Head of caudate nucleus (tissue), 42 donors: ENCODE results near the gene KAZN.

Source experiments
- DNase-seq, 42 donors: peaks; one replicate each; pipeline versions ENCODE4 v3.0.0 to v3.0.0-alpha.2; 2020 to 2021; ENCODE audit warnings: mixed read lengths in 7 of 42
- intact Hi-C: fragments of 100-400 bp; cut with DNase I; formaldehyde crosslinking; loops from one replicate; pipeline ENCODE4 v1.15.0; 2022

Gene KAZN

DNA sequence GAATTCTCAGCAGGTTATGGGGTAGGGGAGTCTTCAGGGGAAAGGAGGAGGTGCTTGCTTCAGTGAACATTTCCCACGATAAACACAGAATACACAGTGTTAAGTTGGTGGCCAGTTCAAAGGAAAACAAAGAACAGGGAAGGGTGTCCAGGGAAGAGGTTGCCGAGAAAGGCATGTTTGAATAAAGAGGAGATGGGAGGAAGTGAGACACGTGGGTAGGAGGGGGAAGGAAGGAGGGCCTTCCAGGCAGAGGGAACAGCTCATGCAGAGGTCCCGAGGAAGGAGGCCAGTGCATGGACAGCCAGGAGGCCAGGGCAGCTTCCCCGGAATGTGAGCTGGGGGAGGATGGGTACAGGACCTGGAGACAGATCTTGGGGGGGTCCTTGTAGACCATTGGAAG lies 424.7 kb downstream of the KAZN start:
- intact Hi-C loops = no loop called here
- DNase-seq = no peak

GRCh38 chr1:15023976-15024375 lies 425.5 kb downstream of the KAZN start:
- intact Hi-C loops = no loop called here
- DNase-seq = no peak

- DNase-seq = no peak
- intact Hi-C loops = loop anchor here (5.0 kb wide), 2 partner anchors 104 to 239 kb away; no protein-coding TSS in a partner anchor
Observed at GRCh38 chr1:15026117-15026489, 427.6 kb downstream of the KAZN start.

DNA sequence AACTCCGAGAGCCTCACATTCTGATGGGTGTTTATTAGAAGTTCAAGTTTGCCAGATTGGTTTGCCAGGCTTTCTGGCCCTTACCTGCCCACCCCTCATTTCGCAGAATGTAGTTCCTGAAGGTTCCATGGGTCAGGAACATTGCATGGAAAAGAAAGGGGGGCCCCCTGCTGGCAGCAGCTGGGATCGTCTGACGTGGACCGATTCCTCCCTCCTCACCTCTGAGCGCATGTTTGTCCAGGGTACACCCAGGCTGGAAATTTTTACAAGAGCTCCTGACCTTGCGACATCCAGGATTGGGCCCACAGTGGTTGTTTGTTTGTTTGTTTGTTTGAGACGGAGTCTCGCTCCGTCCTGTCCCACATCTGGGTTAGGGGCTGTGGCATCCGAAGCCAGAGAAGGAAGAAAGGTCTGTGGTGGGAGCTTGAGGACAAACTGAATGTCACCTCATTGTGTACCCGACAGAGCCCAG lies 429.1 kb downstream of the KAZN start:
- DNase-seq = peak in 41 of 42 donors; percentile 55 to 94 (median 81)
- intact Hi-C loops = loop anchor here (5.0 kb wide), 2 partner anchors 105 to 240 kb away; no protein-coding TSS in a partner anchor

GRCh38 chr1:15028102-15028501 lies 429.6 kb downstream of the KAZN start:
- DNase-seq = peak; percentile 34 to 91 (median 70)
- intact Hi-C loops = loop anchor here (5.0 kb wide), 2 partner anchors 106 to 241 kb away; no protein-coding TSS in a partner anchor

GRCh38 chr1:15028616-15029015 lies 430.1 kb downstream of the KAZN start:
- intact Hi-C loops = loop anchor here (5.0 kb wide), 2 partner anchors 106 to 241 kb away; no protein-coding TSS in a partner anchor
- DNase-seq = no peak

DNA sequence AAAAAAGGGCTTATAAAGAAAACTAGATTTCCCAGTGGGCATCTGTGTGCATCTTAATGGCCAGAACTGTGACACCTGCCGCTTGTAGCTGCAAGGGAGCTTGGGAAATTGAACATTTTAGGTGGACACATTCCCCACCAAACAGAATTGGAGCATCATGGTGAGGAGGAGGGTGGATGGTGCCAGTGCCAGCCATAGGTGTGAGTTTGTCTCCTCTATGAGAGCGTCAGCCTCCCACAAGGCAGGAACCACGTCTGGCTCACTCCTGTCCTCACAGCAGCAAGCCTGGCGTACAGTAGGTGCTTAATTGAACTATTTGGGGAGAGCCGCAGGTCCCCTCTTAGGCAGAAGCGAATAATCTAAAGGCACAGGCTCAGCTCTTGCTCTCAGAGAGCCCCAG lies 430.6 kb downstream of the KAZN start:
- intact Hi-C loops = loop anchor here (5.0 kb wide), 2 partner anchors 107 to 242 kb away; no protein-coding TSS in a partner anchor

DNA sequence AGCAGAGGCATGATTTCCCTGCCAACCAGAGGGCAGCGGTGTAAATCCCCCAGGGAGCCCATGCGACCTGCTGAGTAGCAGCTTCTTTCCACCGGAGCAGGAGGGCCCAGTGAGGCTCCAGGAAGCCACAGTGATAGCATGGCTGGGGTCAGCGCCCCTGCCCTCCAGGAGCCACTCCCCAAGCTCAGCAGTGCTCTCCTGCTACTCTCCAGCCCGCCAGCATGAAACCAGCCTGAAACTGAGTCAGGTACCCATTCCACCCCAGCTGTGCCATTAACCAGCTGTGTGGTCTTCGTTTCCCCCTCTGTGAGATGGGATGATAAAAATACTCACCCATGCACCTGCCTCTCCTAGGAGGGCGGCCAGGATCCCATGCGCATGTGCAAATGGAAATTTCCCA lies 431.3 kb downstream of the KAZN start:
- DNase-seq = no peak
- intact Hi-C loops = loop anchor here (5.0 kb wide), 2 partner anchors 107 to 242 kb away; no protein-coding TSS in a partner anchor

More for the DNA sequence above, 430.6 kb downstream of the KAZN start:
- no peak for DNase-seq

DNA sequence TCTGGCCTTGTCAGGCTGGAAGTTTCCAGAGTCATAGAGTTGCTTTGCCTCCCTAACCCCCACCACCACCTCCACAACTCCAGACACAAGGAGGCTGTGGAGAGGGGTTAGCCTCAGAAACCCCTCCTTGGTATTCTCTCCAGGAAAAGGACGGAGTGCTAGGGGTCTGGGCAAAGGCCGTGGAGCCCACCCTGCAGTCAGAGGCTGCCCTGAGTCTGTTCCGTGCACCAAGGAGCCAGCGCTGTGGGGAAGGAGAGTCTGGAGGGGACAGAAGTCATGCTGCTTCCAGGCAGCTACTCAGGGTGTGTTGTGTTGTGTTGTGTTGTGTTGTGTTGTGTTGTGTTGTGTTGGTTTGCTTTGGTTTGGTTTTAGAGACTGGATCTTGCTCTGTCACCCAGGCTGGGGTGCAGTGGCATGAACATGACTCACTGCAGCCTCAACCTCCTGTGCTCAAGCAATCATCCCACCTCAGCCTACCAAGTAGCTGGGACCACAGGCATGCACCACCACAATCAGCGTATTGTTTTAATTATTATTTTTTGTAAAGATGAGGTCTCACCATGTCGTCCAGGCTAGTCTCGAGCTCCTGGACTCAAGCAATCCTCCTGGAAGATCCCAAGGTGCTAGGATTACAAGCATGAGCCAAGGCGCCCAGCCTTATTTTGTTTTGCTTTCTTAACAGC lies 432.9 kb downstream of the KAZN start:
- intact Hi-C loops = no loop called here
- DNase-seq = no peak

DNA sequence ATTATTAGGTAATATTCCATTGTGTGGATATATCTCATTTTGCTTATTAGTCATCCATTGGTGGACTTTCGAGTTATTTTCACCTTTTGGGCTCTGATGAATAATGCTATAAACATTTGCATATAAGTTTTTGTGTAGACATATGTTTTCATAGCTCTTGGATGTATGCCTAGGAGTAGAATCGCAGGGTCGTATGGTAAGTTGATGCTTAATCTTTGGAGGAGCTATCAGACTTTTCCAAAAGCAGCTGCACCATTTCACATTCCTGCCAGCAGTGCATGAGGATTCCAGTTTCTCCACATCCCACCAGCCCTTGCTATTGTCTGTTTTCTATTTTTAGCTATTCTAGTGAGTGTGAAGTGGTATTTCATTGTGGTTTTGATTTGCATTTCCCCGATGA lies 434.8 kb downstream of the KAZN start:
- intact Hi-C loops = no loop called here
- no peak for DNase-seq

- no peak for DNase-seq
Observed at GRCh38 chr1:15034656-15035055, 436.2 kb downstream of the KAZN start.

DNA sequence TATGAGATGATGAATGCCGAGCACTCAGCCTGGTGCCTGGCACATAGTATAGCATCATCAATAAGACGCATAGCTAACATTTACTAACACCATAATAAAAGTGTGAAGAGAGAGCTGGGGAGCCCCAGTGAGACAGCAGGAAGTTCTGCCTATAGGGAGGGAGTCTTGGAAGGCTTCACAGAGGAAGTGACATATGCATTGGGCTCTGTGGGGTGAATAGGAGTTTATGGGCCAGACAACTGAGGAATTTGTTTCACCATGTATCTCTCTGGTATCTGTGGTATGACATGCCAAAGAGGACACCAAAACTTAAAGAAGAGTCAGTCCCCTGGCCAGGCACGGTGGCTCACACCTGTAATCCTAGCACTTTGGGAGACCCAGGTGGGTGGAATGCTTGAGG lies 436.8 kb downstream of the KAZN start:
- DNase-seq = no peak
- intact Hi-C loops = no loop called here

More at GRCh38 chr1:15034656-15035055, 436.2 kb downstream of the KAZN start:
- intact Hi-C loops = no loop called here

- intact Hi-C loops = no loop called here
- no peak for DNase-seq
Observed at GRCh38 chr1:15036101-15036500, 437.6 kb downstream of the KAZN start.

DNA sequence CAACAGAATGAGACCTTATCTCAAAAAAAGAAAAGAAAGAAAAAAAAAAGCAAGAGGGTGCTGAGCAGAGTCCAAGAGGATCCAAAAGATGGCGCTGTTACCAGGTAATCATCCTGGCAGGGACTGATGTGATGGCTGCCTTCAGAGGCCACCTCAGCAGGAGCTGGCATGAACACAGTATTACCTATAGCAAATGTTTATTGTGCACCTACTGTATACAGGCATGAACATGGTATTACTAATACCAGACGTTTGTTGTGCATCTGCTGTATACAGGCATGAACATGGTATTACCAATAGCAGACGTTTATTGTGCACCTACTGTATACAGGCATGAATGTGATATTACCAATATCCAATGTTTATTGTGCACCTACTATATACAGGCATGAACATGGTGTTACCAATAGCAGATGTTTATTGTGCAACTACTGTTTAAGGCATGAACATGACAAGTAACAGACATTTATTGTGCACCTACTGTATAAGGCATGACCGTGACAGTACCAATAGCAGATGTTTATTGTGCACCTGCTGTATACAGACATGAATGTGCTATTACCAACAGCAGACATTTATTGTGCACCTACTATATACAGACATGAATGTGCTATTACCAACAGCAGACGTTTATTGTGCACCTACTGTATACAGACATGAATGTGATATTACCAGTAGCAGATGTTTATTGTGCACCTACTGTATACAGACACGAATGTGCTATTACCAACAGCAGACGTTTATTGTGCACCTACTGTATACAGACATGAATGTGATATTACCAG lies 439.9 kb downstream of the KAZN start:
- no peak for DNase-seq
- intact Hi-C loops = no loop called here

DNA sequence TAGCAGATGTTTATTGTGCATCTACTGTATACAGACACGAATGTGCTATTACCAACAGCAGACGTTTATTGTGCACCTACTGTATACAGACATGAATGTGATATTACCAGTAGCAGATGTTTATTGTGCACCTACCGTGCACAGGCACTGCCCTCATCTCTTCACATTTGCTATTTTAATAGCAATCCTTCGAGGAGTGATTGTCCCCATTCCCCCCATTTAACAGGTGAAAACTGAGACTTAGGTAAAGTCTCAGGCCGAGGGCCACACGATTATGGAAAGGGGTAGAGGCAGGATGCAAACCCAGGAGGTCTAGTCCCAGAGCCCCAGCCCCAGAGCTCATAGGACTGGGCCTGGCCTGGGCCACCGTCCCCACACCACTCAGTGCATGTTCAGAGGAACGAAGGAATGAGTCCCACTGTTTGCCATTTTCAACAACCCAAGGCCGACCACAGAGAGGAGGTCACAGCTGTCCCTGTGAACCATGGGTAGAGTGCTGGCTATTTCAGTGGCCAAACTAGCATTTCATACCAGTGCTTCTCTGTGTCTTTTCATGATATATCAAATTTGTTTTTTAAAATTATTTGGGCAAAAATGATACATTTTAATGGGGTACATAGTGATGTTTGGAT lies 440.6 kb downstream of the KAZN start:
- no peak for DNase-seq
- intact Hi-C loops = no loop called here

DNA sequence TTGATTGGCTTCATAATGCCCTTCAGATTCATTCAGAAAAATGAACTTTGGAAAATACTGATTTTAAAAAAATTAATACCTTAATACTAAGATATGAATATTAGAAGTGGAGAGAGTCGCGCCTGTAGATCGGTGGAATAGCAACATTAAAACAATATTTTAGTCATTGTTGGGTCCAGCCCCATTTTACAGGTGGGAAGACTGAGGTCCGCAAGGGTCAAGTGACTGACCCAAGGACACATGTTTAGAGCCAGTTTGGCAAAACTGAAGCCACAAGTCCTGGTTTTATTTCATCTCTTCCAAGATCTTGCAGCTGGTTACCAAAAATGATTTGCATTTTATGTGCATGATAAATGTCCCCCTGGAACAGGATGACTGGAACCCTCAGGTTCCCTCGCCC lies 441.4 kb downstream of the KAZN start:
- DNase-seq = no peak
- intact Hi-C loops = loop anchor here (10.0 kb wide), 2 partner anchors 435 to 925 kb away; no protein-coding TSS in a partner anchor

GRCh38 chr1:15040685-15041084 lies 442.2 kb downstream of the KAZN start:
- intact Hi-C loops = loop anchor here (10.0 kb wide), 2 partner anchors 436 to 926 kb away; no protein-coding TSS in a partner anchor

GRCh38 chr1:15042866-15043265 lies 444.4 kb downstream of the KAZN start:
- intact Hi-C loops = loop anchor here (10.0 kb wide), 2 partner anchors 438 to 928 kb away; no protein-coding TSS in a partner anchor
- peak; percentile 71 to 96 (median 90) for DNase-seq

More at GRCh38 chr1:15040685-15041084, 442.2 kb downstream of the KAZN start:
- DNase-seq = peak in 4 of 42 donors; percentile 18 to 61 (median 32)

GRCh38 chr1:15043934-15044333 lies 445.4 kb downstream of the KAZN start:
- DNase-seq = no peak
- intact Hi-C loops = loop anchor here (10.0 kb wide), 2 partner anchors 439 to 929 kb away; no protein-coding TSS in a partner anchor
